ENCODE data around the gene HSP90AB1.

HSP90AB1 gene

GRCh38 chr6:44255871-44256774, 9.2 kb downstream of the HSP90AB1 start:
- no peak for DNase-seq (ENCODE audit: low read depth)

- DNase-seq (ENCODE audit: low read depth) = no peak
Observed at GRCh38 chr6:44256775-44257024, 9.8 kb downstream of the HSP90AB1 start.

- peak; percentile 51 for DNase-seq (ENCODE audit: low read depth)
Observed at GRCh38 chr6:44257025-44257752, 10.3 kb downstream of the HSP90AB1 start, which contains the start of gene SLC35B2. TSS of gene SLC35B2 (minus strand) at chr6:44257528. CDS start at chr6:44257410, 118 bp downstream.

- no peak for DNase-seq (ENCODE audit: low read depth)
Observed at GRCh38 chr6:44257753-44258324, 10.9 kb downstream of the HSP90AB1 start.

GRCh38 chr6:44258325-44258863, 11.5 kb downstream of the HSP90AB1 start:
- DNase-seq (ENCODE audit: low read depth) = no peak

GRCh38 chr6:44258921-44259320, 12.0 kb downstream of the HSP90AB1 start:
- DNase-seq (ENCODE audit: low read depth) = no peak

GRCh38 chr6:44260011-44260410, 13.1 kb downstream of the HSP90AB1 start:
- no peak for DNase-seq (ENCODE audit: low read depth)

GRCh38 chr6:44260451-44261297, 13.8 kb downstream of the HSP90AB1 start:
- no peak for DNase-seq (ENCODE audit: low read depth)

- DNase-seq (ENCODE audit: low read depth) = no peak
Observed at GRCh38 chr6:44261581-44261980, 14.7 kb downstream of the HSP90AB1 start.

GRCh38 chr6:44262467-44263353, 15.8 kb downstream of the HSP90AB1 start:
- no peak for DNase-seq (ENCODE audit: low read depth)

GRCh38 chr6:44263354-44264100, 16.6 kb downstream of the HSP90AB1 start:
- no peak for DNase-seq (ENCODE audit: low read depth)

GRCh38 chr6:44264154-44265006, 17.5 kb downstream of the HSP90AB1 start:
- DNase-seq (ENCODE audit: low read depth) = no peak

GRCh38 chr6:44265007-44265721, 18.3 kb downstream of the HSP90AB1 start, which contains the start of gene NFKBIE:
TSS of gene NFKBIE (minus strand) at chr6:44265551. CDS start at chr6:44265346, 205 bp downstream.
- DNase-seq (ENCODE audit: low read depth) = peak; percentile 94

- no peak for DNase-seq (ENCODE audit: low read depth)
Observed at GRCh38 chr6:44265722-44266233, 18.9 kb downstream of the HSP90AB1 start.

GRCh38 chr6:44266347-44266746, 19.4 kb downstream of the HSP90AB1 start:
- no peak for DNase-seq (ENCODE audit: low read depth)

- no peak for DNase-seq (ENCODE audit: low read depth)
Observed at GRCh38 chr6:44267252-44267651, 20.4 kb downstream of the HSP90AB1 start.

- peak; percentile 48 for DNase-seq (ENCODE audit: low read depth)
Observed at GRCh38 chr6:44268095-44268628, 21.3 kb downstream of the HSP90AB1 start.
